H1 (cell line): ENCODE results near the gene HIVEP2. TPM values are rescaled to one million over a fixed set of nuclear protein-coding genes. Genes with fewer than 3 reads are reported as not detected.

ENCODE experiments used
- CTCF ChIA-PET: fragments of 300-600 bp; sonication (Branson Sonifier 250); formaldehyde crosslinking; loops from one replicate; lab custom pipeline; 2021; ENCODE audit not compliant: partially characterized antibody; lab: Charles Lee
- POLR2A ChIA-PET: fragments of 300-600 bp; sonication (Branson Sonifier 250); formaldehyde crosslinking; loops from one replicate; lab custom pipeline; 2021; ENCODE audit warnings: inconsistent platforms; ENCODE audit not compliant: partially characterized antibody; lab: Charles Lee
- DNase-seq, 2 experiments: peaks; one replicate each; pipeline versions ENCODE4 v3.0.0 to v3.0.0-alpha.2; 2010 to 2022; ENCODE audit warnings: low spot score in 2 of 2, low read depth in 1 of 2, mixed read lengths in 1 of 2
- FAIRE-seq: peaks from 2 replicates; lab custom pipeline; 2011; peaks lifted over from hg19 to GRCh38; lab: Jason Lieb, UNC
- H2AFZ ChIP-seq: 2 replicates; pipeline ENCODE4 v1.8.1; 2012; ENCODE audit warnings: low read length, inconsistent platforms
- H2AK5ac ChIP-seq: 2 replicates; pipeline ENCODE4 v1.6.1; 2013; ENCODE audit warnings: low read depth, low read length
- H2BK120ac ChIP-seq: replicated peaks from 2 replicates; pipeline ENCODE3; 2013; ENCODE audit warnings: low read depth, low read length, inconsistent platforms
- H2BK12ac ChIP-seq: 2 replicates; pipeline ENCODE4 v1.6.1; 2013; ENCODE audit warnings: low read depth, low read length
- H2BK15ac ChIP-seq: 2 replicates; pipeline ENCODE4 v1.6.1; 2013; ENCODE audit warnings: low read length
- H2BK20ac ChIP-seq: 2 replicates; pipeline ENCODE4 v1.6.1; 2013; ENCODE audit warnings: low read length
- H2BK5ac ChIP-seq: 2 replicates; pipeline ENCODE4 v1.6.1; 2013; ENCODE audit warnings: low read depth, low read length
- H3K14ac ChIP-seq: 2 replicates; pipeline ENCODE4 v1.6.1; 2013; ENCODE audit warnings: inconsistent platforms; ENCODE audit not compliant: insufficient read length
- H3K18ac ChIP-seq: 2 replicates; pipeline ENCODE4 v1.6.1; 2013; ENCODE audit warnings: low read length; ENCODE audit errors: extremely low read depth
- H3K23ac ChIP-seq: 2 replicates; pipeline ENCODE4 v1.6.1; 2013; ENCODE audit warnings: inconsistent platforms; ENCODE audit not compliant: insufficient read length
- H3K23me2 ChIP-seq: 2 replicates; pipeline ENCODE4 v1.6.1; 2013; ENCODE audit warnings: low read depth, low read length
- H3K27ac ChIP-seq: 2 replicates; pipeline ENCODE4 v1.6.1; 2011; ENCODE audit warnings: low read depth, low read length, inconsistent platforms
- H3K27me3 ChIP-seq, 4 experiments: replicated peaks in 1 of 4; 1 replicate in 1 of 4; 2 replicates in 3 of 4; pipeline versions ENCODE4 v1.6.1 to v1.8.1; 2011 to 2013; ENCODE audit warnings: low read length in 3 of 4, mild to moderate bottlenecking in 3 of 4, inconsistent platforms in 2 of 4, mixed read lengths in 2 of 4, moderate library complexity in 1 of 4; ENCODE audit not compliant: control insufficient read depth in 3 of 4, insufficient read depth in 3 of 4; ENCODE audit errors: extremely low read depth in 1 of 4
- H3K36me3 ChIP-seq, 4 experiments: 2 replicates each; pipeline versions ENCODE4 v1.6.1 to v1.8.1; 2011 to 2013; ENCODE audit warnings: mild to moderate bottlenecking in 4 of 4, low read length in 3 of 4, moderate library complexity in 2 of 4, control low read depth in 1 of 4, inconsistent platforms in 1 of 4; ENCODE audit not compliant: insufficient read depth in 4 of 4, control insufficient read depth in 2 of 4
- H3K4ac ChIP-seq: replicated peaks from 2 replicates; pipeline ENCODE3; 2013; ENCODE audit warnings: low read length, low read depth, mixed read lengths, inconsistent platforms; ENCODE audit not compliant: insufficient read length
- H3K4me1 ChIP-seq, 4 experiments: replicated peaks in 1 of 4; 1 replicate in 1 of 4; 2 replicates in 3 of 4; pipeline versions ENCODE4 v1.6.1 to v1.8.1; 2011 to 2013; ENCODE audit warnings: low read length in 3 of 4, inconsistent platforms in 2 of 4, mixed read lengths in 1 of 4; ENCODE audit not compliant: insufficient read depth in 4 of 4, control insufficient read depth in 3 of 4
- H3K4me2 ChIP-seq, 2 experiments: 2 replicates each; pipeline versions ENCODE4 v1.6.1 to v1.8.1; 2011 to 2013; ENCODE audit warnings: low read depth in 2 of 2, low read length in 2 of 2, control low read depth in 1 of 2, inconsistent platforms in 1 of 2, mild to moderate bottlenecking in 1 of 2; ENCODE audit not compliant: insufficient read depth in 1 of 2
- H3K4me3 ChIP-seq, 4 experiments: fragments of 200-600, 300-600 bp in 1 of 4; sonication (generic), shearing (Covaris generic), sonication (Bioruptor Twin) in 1 of 4; 2 replicates each; pipeline versions ENCODE4 v1.5.1 to v1.8.1; 2011 to 2016; ENCODE audit warnings: low read length in 4 of 4, low read depth in 3 of 4, control low read depth in 2 of 4, inconsistent platforms in 2 of 4, mild to moderate bottlenecking in 2 of 4, mixed read lengths in 1 of 4, moderate library complexity in 1 of 4; ENCODE audit not compliant: insufficient read depth in 2 of 4; ENCODE audit errors: extremely low read depth in 1 of 4
- H3K56ac ChIP-seq: replicated peaks from 2 replicates; pipeline ENCODE3; 2013; ENCODE audit warnings: low read depth, mild to moderate bottlenecking, mixed read lengths, low read length, inconsistent platforms; ENCODE audit not compliant: insufficient read length
- H3K79me1 ChIP-seq: 2 replicates; pipeline ENCODE4 v1.6.1; 2013; ENCODE audit warnings: low read depth, low read length, control low read depth
- H3K79me2 ChIP-seq, 2 experiments: 2 replicates each; pipeline versions ENCODE4 v1.6.1 to v1.8.1; 2012 to 2013; ENCODE audit warnings: low read length in 2 of 2, mild to moderate bottlenecking in 2 of 2, inconsistent platforms in 1 of 2; ENCODE audit not compliant: insufficient read depth in 2 of 2, control insufficient read depth in 1 of 2
- H3K9ac ChIP-seq, 4 experiments: replicated peaks in 1 of 4; 1 replicate in 1 of 4; 2 replicates in 3 of 4; pipeline versions ENCODE4 v1.6.1 to v1.8.1; 2011 to 2013; ENCODE audit warnings: low read depth in 3 of 4, low read length in 3 of 4, control low read depth in 2 of 4, mild to moderate bottlenecking in 2 of 4, moderate library complexity in 2 of 4, inconsistent platforms in 1 of 4; ENCODE audit errors: extremely low read depth in 1 of 4
- H3K9me3 ChIP-seq, 2 experiments: 2 replicates each; pipeline versions ENCODE4 v1.6.1 to v1.8.1; 2012 to 2013; ENCODE audit warnings: mild to moderate bottlenecking in 2 of 2, moderate library complexity in 2 of 2, control low read depth in 1 of 2, inconsistent platforms in 1 of 2, low read depth in 1 of 2, low read length in 1 of 2, mixed read lengths in 1 of 2; ENCODE audit not compliant: insufficient read depth in 2 of 2
- H4K20me1 ChIP-seq, 2 experiments: replicated peaks in 1 of 2; 2 replicates each; pipeline versions ENCODE3 to v1.8.1; 2011 to 2013; ENCODE audit warnings: inconsistent platforms in 2 of 2, low read length in 2 of 2, mild to moderate bottlenecking in 1 of 2; ENCODE audit not compliant: insufficient read depth in 2 of 2, control insufficient read depth in 1 of 2
- H4K5ac ChIP-seq: 2 replicates; pipeline ENCODE4 v1.6.1; 2013; ENCODE audit warnings: low read length, low read depth, mixed read lengths, inconsistent platforms; ENCODE audit not compliant: insufficient read length
- H4K8ac ChIP-seq: 2 replicates; pipeline ENCODE4 v1.8.0; 2013; ENCODE audit warnings: mild to moderate bottlenecking, moderate library complexity, low read length, inconsistent platforms; ENCODE audit not compliant: insufficient read depth; ENCODE audit errors: extremely low read depth
- H4K91ac ChIP-seq: replicated peaks from 2 replicates; pipeline ENCODE3; 2013; ENCODE audit warnings: low read length, mixed read lengths, inconsistent platforms; ENCODE audit not compliant: insufficient read length
- BACH1 ChIP-seq: IDR thresholded peaks from 2 replicates; pipeline ENCODE4 v1.6.1; 2012; ENCODE audit warnings: low read length, improper control_type of control experiment
- BRCA1 ChIP-seq: IDR thresholded peaks from 2 replicates; pipeline ENCODE4 v1.6.1; 2012; ENCODE audit warnings: low read depth, low read length, improper control_type of control experiment
- CEBPB ChIP-seq: IDR thresholded peaks from 2 replicates; pipeline ENCODE4 v1.6.1; 2012; ENCODE audit warnings: low read depth, low read length
- CHD2 ChIP-seq: IDR thresholded peaks from 2 replicates; pipeline ENCODE4 v1.6.1; 2012; ENCODE audit warnings: low read length, improper control_type of control experiment
- CREB1 ChIP-seq: IDR thresholded peaks from 2 replicates; pipeline ENCODE4 v1.6.1; 2012; ENCODE audit warnings: inconsistent platforms
- CTCF ChIP-seq, 3 experiments: IDR thresholded peaks; 1 replicate in 2 of 3; 2 replicates in 1 of 3; pipeline versions ENCODE4 v1.5.1 to v1.6.1; 2011; ENCODE audit warnings: low read length in 3 of 3, mild to moderate bottlenecking in 3 of 3, inconsistent platforms in 2 of 3, low read depth in 1 of 3, moderate library complexity in 1 of 3; ENCODE audit not compliant: insufficient read depth in 1 of 3; ENCODE audit errors: control extremely low read depth in 1 of 3
- GTF2F1 ChIP-seq: IDR thresholded peaks from 2 replicates; pipeline ENCODE4 v1.6.1; 2012; ENCODE audit warnings: low read depth, low read length, improper control_type of control experiment, borderline replicate concordance
- KDM1A ChIP-seq: fragments of 200-600, 300-600 bp; sonication (generic); IDR thresholded peaks from 2 replicates; pipeline ENCODE4 v1.7.1; 2016; ENCODE audit warnings: mild to moderate bottlenecking, low read length, borderline replicate concordance
- PHF8 ChIP-seq: fragments of 200-600 bp; sonication (generic); conservative IDR thresholded peaks from 2 replicates; pipeline ENCODE4 v1.7.1; 2012; ENCODE audit warnings: low read depth, mild to moderate bottlenecking, inconsistent platforms, low read length, moderate library complexity
- POU5F1 ChIP-seq: IDR thresholded peaks from 2 replicates; pipeline ENCODE4 v1.6.1; 2011; ENCODE audit warnings: low read depth, mild to moderate bottlenecking, low read length, moderate library complexity
- SAP30 ChIP-seq: fragments of 300-600 bp; sonication (generic); IDR thresholded peaks from 2 replicates; pipeline ENCODE4 v1.7.1; 2012; ENCODE audit warnings: low read length, moderate library complexity, mild to moderate bottlenecking, inconsistent platforms; ENCODE audit not compliant: insufficient read depth, insufficient replicate concordance
- ZNF274 ChIP-seq: IDR thresholded peaks from 2 replicates; pipeline ENCODE4 v1.7.0; 2012; ENCODE audit warnings: low read length, borderline replicate concordance; ENCODE audit errors: extremely low read depth
- WGBS, 2 experiments: shearing (Covaris generic) in 1 of 2; methylation state at CpG; one replicate each; pipeline versions ENCODE4 v1.1.6 to v1.1.7; 2013 to 2015; ENCODE audit warnings: low lambda C conversion rate in 2 of 2, mixed read lengths in 2 of 2, inconsistent platforms in 1 of 2, low coverage in 1 of 2, missing lambda C conversion rate in 1 of 2; ENCODE audit not compliant: insufficient replicate concordance in 2 of 2, insufficient coverage in 1 of 2, insufficient read length in 1 of 2; ENCODE audit errors: extremely low coverage in 1 of 2, missing lambda C conversion rate in 1 of 2; 5-methylcytosine and 5-hydroxymethylcytosine counted together
- polyA plus RNA-seq, 7 experiments: library from polyadenylated mRNA; depleted of rRNA in 3 of 7; stranded (reverse) in 5 of 7; unstranded in 2 of 7; fragments of >200 nt in 5 of 7; fragments of 200-250 nt in 2 of 7; gene quantifications; 1 replicate in 5 of 7; 2 replicates in 1 of 7; 4 replicates in 1 of 7; pipeline versions ENCODE4 v1.2.1 to v1.2.3, GENCODE V29; 2011 to 2013; ENCODE audit warnings: missing spikeins in 2 of 7, mixed read lengths in 2 of 7
- total RNA-seq: library from RNA; stranded (reverse); fragmentation: NEBNext Ultra II Directional; extraction: Animal tissue kit (Norgen Biotek cat#: 25700); gene quantifications from 2 replicates; pipeline ENCODE4 v1.2.1, GENCODE V29; 2021

The HIVEP2 gene
- total and polyA plus RNA-seq, 2 of the 8 experiments (the other 6 are each of a cell fraction or from before 2014, with no cell fraction given): 2.2 to 6.1 TPM

- Histone ChIP-seq H3K79me2 (peaks cover 0 to 88% of the 10 kb centered on the region in 2 experiments), H3K27ac (no peak overlapping the region), H3K4me2 (no peak overlapping the region), H3K79me1 (peaks cover 2% of the 10 kb centered on the region; the same call in 1 of the 2 replicates), H2BK12ac (no peak overlapping the region), H2AK5ac (no peak overlapping the region), H3K9me3 (no peaks in the 10 kb centered on the region), H3K23me2 (no peaks in the 10 kb centered on the region), H2AFZ (no peak overlapping the region), H3K36me3 (no peaks in the 10 kb centered on the region), H3K23ac (peak overlapping the region; percentile 62), H2BK5ac (no peak overlapping the region), H3K14ac (no peak overlapping the region), H4K20me1 (peaks cover 0 to 2% of the 10 kb centered on the region in 2 experiments), H3K4me1 (peaks cover 0 to 3% (median 0%) of the 10 kb centered on the region in 4 experiments; a peak in 4 of 7 replicates), H2BK120ac (no peak overlapping the region), H3K4me3 (no peak overlapping the region), H3K9ac (no peak overlapping the region; a peak in 1 of 7 replicates), H3K4ac (no peak overlapping the region), H4K91ac (no peak overlapping the region), H3K27me3 (no peaks in the 10 kb centered on the region), H4K8ac (no peak overlapping the region), H2BK15ac (no peak overlapping the region), H3K56ac (no peak overlapping the region), H4K5ac (no peak overlapping the region), H3K18ac (no peak overlapping the region), H2BK20ac (no peak overlapping the region)
- ChIA-PET CTCF (interaction anchor here (0.9 to 1.5 kb wide), 2 partner anchors 69 to 248 kb away, joined by 3 read pairs; no protein-coding TSS in a partner anchor), POLR2A (interaction anchor here (0.6 to 1.1 kb wide), 2 partner anchors 24 to 110 kb away, joined by 3 to 4 read pairs; no protein-coding TSS in a partner anchor)
- no peak for FAIRE-seq
- 88% methylated on average over 5 of the region's 5 CpGs; no CpG with 5 or more reads in 1 of the 2 experiments for WGBS, 2 experiments
- DNase-seq: no peak
- TF ChIP-seq BACH1 (no peak), ZNF274 (no peak), POU5F1 (no peak), PHF8 (no peak), KDM1A (no peak), CEBPB (no peak), CTCF (IDR thresholded peaks at IDR 0.05; ENCODE audit: control extremely low read depth in 1 of 3, insufficient read depth in 1 of 3, low read depth in 1 of 3, low read length in 3 of 3) (no peak), SAP30 (no peak), BRCA1 (no peak), CREB1 (no peak), GTF2F1 (no peak), CHD2 (no peak)
Observed at GRCh38 chr6:142938510-142938909, 6.5 kb downstream of the HIVEP2 start.
